Upper lobe of left lung (tissue), 4 donors: ENCODE results near the gene GPR84.

Source experiments
- EP300 ChIP-seq, 4 donors: sonication (generic); formaldehyde crosslinking; IDR thresholded peaks; one replicate each; pipeline ENCODE4 v1.5.1; 2017; ENCODE audit warnings: antibody characterized with exemption in 4 of 4, control low read depth in 2 of 4
- POLR2A ChIP-seq, 4 donors: fragments of 450-650 bp; IDR thresholded peaks; one replicate each; pipeline ENCODE4 v1.5.1; 2016 to 2017; ENCODE audit warnings: antibody characterized with exemption in 4 of 4, mild to moderate bottlenecking in 2 of 4
- POLR2AphosphoS5 ChIP-seq, 2 donors: sonication (generic); formaldehyde crosslinking; IDR thresholded peaks; one replicate each; pipeline ENCODE4 v1.5.1; 2017; ENCODE audit warnings: antibody characterized with exemption in 2 of 2
- TF ChIP-seq, protein P1 (sequence below), 6 experiments: fragments of 450-650 bp in 4 of 6; fragments of 200-600 bp in 2 of 6; sonication (generic) in 2 of 6; IDR thresholded peaks; one replicate each; pipeline ENCODE4 v1.5.1; 2016 to 2019; ENCODE audit warnings: antibody characterized with exemption in 6 of 6

DNA sequence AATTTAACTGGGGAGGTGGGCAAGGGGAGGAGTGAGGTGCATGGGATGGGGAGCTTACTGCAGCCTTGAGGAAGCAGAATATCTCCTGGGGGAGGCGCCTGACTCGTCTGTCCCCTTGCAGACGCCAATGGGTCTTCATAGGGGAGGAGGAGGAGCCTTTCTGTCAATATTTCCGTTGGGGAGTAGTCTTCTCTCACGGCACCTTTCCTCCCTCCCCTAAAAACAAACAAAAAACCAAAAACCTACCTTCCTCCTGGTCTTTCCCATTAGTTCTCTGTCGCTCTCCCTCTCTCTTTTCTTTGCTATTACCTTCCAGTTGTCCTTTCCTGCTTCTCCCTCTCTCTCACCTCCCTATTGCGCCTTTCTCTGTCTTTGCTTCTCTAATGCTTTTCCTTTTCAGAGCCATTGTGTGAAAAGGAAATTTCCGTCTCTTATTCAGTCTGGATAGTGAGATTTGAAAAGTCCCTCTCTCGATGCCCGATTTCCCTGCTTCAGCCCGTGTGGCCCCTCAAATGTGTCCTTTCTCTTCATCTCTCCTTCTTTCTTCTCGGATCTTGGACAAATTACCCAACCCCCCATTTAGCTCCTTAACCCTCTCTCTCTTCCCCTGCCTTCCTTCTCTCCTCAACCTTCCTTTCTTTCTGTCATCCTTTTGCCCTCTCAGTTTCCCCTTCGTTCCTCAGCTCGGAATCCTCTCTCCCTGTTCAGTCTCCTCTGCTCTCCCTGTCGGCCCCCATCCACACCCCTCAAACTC is 5.9 kb downstream of the GPR84 start:
- TF ChIP-seq, protein P1, sequence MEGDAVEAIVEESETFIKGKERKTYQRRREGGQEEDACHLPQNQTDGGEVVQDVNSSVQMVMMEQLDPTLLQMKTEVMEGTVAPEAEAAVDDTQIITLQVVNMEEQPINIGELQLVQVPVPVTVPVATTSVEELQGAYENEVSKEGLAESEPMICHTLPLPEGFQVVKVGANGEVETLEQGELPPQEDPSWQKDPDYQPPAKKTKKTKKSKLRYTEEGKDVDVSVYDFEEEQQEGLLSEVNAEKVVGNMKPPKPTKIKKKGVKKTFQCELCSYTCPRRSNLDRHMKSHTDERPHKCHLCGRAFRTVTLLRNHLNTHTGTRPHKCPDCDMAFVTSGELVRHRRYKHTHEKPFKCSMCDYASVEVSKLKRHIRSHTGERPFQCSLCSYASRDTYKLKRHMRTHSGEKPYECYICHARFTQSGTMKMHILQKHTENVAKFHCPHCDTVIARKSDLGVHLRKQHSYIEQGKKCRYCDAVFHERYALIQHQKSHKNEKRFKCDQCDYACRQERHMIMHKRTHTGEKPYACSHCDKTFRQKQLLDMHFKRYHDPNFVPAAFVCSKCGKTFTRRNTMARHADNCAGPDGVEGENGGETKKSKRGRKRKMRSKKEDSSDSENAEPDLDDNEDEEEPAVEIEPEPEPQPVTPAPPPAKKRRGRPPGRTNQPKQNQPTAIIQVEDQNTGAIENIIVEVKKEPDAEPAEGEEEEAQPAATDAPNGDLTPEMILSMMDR (IDR thresholded peaks at IDR 0.05): no peak
- TF ChIP-seq POLR2AphosphoS5 (IDR thresholded peaks at IDR 0.05) (no peak), EP300 (IDR thresholded peaks at IDR 0.05) (no peak), POLR2A (IDR thresholded peaks at IDR 0.05) (no peak)
